Esophagus (tissue), 2 donors: ENCODE data around the gene TTC39A. TPM values are rescaled to one million over a fixed set of nuclear protein-coding genes. Genes with fewer than 3 reads are reported as not detected.
A peak's percentile ranks its signal among the peaks of the same experiment; 100 is the strongest.

ENCODE experiments used
- H3K27ac ChIP-seq, 2 donors: one replicate each; pipeline ENCODE4 v1.5.1; 2013; ENCODE audit warnings: low read depth in 2 of 2, mild to moderate bottlenecking in 2 of 2, inconsistent platforms in 1 of 2, low read length in 1 of 2, moderate library complexity in 1 of 2
- H3K27me3 ChIP-seq, 2 donors: one replicate each; pipeline ENCODE4 v1.6.1; 2013; ENCODE audit warnings: low read length in 2 of 2, control low read depth in 1 of 2, mild to moderate bottlenecking in 1 of 2; ENCODE audit not compliant: insufficient read depth in 2 of 2, control insufficient read depth in 1 of 2
- H3K36me3 ChIP-seq, 2 donors: one replicate each; pipeline ENCODE4 v1.6.1; 2013; ENCODE audit warnings: low read length in 1 of 2; ENCODE audit not compliant: control insufficient read depth in 2 of 2, insufficient read depth in 2 of 2
- H3K4me1 ChIP-seq, 2 donors: one replicate each; pipeline ENCODE4 v1.6.1; 2013; ENCODE audit warnings: low read length in 1 of 2; ENCODE audit not compliant: control insufficient read depth in 2 of 2, insufficient read depth in 2 of 2
- H3K4me3 ChIP-seq, 2 donors: one replicate each; pipeline ENCODE4 v1.5.1; 2013; ENCODE audit warnings: low read length in 2 of 2, mild to moderate bottlenecking in 2 of 2, low read depth in 1 of 2, moderate library complexity in 1 of 2
- H3K9me3 ChIP-seq, 2 donors: one replicate each; pipeline ENCODE4 v1.6.1; 2013; ENCODE audit warnings: mild to moderate bottlenecking in 2 of 2, low read depth in 1 of 2, low read length in 1 of 2, moderate library complexity in 1 of 2; ENCODE audit not compliant: control insufficient read depth in 2 of 2, insufficient read depth in 1 of 2
- WGBS, 2 donors: extraction: QIAGEN DNeasy Blood & Tissue Kit; methylation state at CpG; one replicate each; pipeline ENCODE4 v1.1.7; 2013; 5-methylcytosine and 5-hydroxymethylcytosine counted together
- polyA plus RNA-seq, 2 donors: library from polyadenylated mRNA; stranded (reverse); fragments of 200-250 nt; gene quantifications; one replicate each; pipeline ENCODE4 v1.2.3, GENCODE V29; 2013
- donor health status: healthy with polysubstance abuse.
- donor health status: Bipolar disorder and iron deficiency.

The TTC39A gene
- polyA plus RNA-seq, 2 donors: 11.1 to 20.6 TPM

- H3K9me3 ChIP-seq: no peaks in the 10 kb centered on the region
Measured at GRCh38 chr1:51317798-51318197, 12.6 kb downstream of the TTC39A start.

GRCh38 chr1:51316846-51317120, 13.6 kb downstream of the TTC39A start:
- Histone ChIP-seq H3K4me1 (peaks cover 0 to 24% of the 10 kb centered on the region in 2 donors), H3K9me3 (no peaks in the 10 kb centered on the region), H3K27me3 (no peaks in the 10 kb centered on the region), H3K27ac (no peak overlapping the region), H3K4me3 (no peak overlapping the region), H3K36me3 (peaks cover 0 to 3% of the 10 kb centered on the region in 2 donors)
- WGBS, 2 donors: 85 to 88% methylated on average over 4 of the region's 4 CpGs

More at GRCh38 chr1:51317798-51318197, 12.6 kb downstream of the TTC39A start:
- Histone ChIP-seq H3K27me3 (no peaks in the 10 kb centered on the region), H3K36me3 (peaks cover 0 to under 1% of the 10 kb centered on the region in 2 donors), H3K27ac (no peak overlapping the region), H3K4me1 (peaks cover 0 to 24% of the 10 kb centered on the region in 2 donors), H3K4me3 (no peak overlapping the region)
- WGBS, 2 donors: 93 to 95% methylated on average over 7 of the region's 7 CpGs

- H3K36me3 ChIP-seq: peaks cover 0 to 4% of the 10 kb centered on the region in 2 donors
- peak overlapping the region in 1 of 2 donors; percentile 99 for H3K27ac ChIP-seq
- 77 to 82% methylated on average over 9 of the region's 9 CpGs for WGBS, 2 donors
- H3K4me3 ChIP-seq: no peak overlapping the region
- no peaks in the 10 kb centered on the region for H3K27me3 ChIP-seq
- peaks cover 0 to 24% of the 10 kb centered on the region in 2 donors for H3K4me1 ChIP-seq
- H3K9me3 ChIP-seq: no peaks in the 10 kb centered on the region
Measured at GRCh38 chr1:51316113-51316845, 14.1 kb downstream of the TTC39A start.

- H3K4me1 ChIP-seq: peaks cover 0 to 24% of the 10 kb centered on the region in 2 donors
- WGBS, 2 donors: 23 to 35% methylated on average over 3 of the region's 3 CpGs
Measured at GRCh38 chr1:51314974-51315373, 15.4 kb downstream of the TTC39A start.

DNA sequence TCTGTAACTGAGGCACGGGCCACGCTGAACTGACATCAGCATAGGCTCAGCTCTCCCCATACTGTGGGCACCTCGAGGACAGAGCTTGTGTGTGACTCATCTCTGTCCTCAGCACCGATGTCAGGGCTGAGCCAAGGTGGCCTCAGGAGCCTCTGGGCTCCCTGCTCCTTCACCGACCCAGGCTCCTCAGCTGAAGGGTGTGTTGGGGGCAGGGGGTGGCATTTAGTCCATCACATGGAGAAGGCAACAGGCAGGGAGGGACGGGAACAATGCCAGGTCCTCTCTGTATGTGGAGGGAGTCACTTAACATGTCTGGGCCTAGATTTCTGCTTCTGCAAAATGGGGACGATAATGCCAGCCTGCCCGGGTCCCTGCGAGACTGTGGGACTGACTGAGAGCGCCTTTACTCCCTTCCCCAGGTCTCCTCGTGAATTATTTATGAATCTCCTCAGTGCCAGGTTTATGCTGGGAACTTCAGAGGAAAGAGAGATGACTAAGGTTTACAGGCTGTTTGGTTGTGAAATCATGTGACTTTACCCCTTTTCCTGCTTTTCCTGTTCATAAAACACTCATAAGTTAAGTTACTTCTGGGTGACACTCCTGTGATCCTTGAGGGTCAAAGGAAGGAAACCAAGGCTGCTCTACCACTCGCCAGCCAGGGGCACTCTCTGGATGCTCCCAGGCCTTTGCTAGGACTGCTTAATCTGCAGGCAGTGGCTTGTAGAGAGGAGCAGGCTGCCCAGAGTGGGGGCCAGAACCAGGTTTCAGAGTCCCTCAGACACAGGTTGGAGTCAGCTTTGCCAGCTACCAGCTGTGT, 16.2 kb downstream of the TTC39A start:
- Histone ChIP-seq H3K27ac (peak overlapping the region; percentile 92 to 99), H3K4me3 (no peak overlapping the region)
- 39 to 42% methylated on average over 12 of the region's 12 CpGs for WGBS, 2 donors

More at GRCh38 chr1:51314974-51315373, 15.4 kb downstream of the TTC39A start:
- H3K4me3 ChIP-seq: no peak overlapping the region
- H3K27me3 ChIP-seq: no peaks in the 10 kb centered on the region
- no peaks in the 10 kb centered on the region for H3K9me3 ChIP-seq
- H3K27ac ChIP-seq: peak overlapping the region; percentile 92 to 99
- H3K36me3 ChIP-seq: peaks cover 0 to 7% of the 10 kb centered on the region in 2 donors

DNA sequence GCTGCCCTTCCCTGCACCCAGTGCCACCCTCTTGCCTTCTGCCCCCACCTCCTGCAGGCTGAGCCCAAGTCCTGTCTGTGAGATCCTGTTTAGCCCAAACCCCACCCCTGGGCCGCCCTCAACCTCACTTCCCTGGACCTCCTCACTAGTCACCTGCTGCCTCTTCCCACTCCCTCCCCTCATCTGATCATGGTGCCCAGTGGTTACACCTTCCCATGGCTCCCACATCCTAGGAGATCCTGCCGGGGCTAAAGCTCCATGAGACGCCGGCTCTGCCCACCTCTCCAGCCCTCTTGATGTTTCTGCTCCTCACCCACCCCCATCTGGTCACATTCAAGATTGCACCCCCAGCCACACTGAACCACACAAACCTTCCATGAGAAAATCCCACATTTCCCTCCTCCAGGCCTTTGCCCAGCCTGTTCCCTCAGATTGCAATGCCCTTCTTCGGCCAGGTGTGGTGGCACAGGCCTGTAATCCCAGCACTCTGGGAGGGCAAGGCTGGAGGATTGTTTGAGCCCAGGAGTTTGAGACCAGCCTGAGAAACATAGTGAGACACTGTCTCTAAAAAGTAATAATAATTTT, 17.0 kb downstream of the TTC39A start:
- peaks cover 0 to 24% of the 10 kb centered on the region in 2 donors for H3K4me1 ChIP-seq
- H3K36me3 ChIP-seq: peaks cover 0 to 9% of the 10 kb centered on the region in 2 donors
- no peaks in the 10 kb centered on the region for H3K9me3 ChIP-seq
- H3K27ac ChIP-seq: peak overlapping the region; percentile 92 to 99
- 90 to 93% methylated on average over 5 of the region's 5 CpGs for WGBS, 2 donors
- no peaks in the 10 kb centered on the region for H3K27me3 ChIP-seq
- no peak overlapping the region for H3K4me3 ChIP-seq

More for the DNA sequence above, 16.2 kb downstream of the TTC39A start:
- H3K4me1 ChIP-seq: peaks cover 0 to 24% of the 10 kb centered on the region in 2 donors
- peaks cover 0 to 7% of the 10 kb centered on the region in 2 donors for H3K36me3 ChIP-seq
- H3K9me3 ChIP-seq: no peaks in the 10 kb centered on the region
- H3K27me3 ChIP-seq: no peaks in the 10 kb centered on the region

DNA sequence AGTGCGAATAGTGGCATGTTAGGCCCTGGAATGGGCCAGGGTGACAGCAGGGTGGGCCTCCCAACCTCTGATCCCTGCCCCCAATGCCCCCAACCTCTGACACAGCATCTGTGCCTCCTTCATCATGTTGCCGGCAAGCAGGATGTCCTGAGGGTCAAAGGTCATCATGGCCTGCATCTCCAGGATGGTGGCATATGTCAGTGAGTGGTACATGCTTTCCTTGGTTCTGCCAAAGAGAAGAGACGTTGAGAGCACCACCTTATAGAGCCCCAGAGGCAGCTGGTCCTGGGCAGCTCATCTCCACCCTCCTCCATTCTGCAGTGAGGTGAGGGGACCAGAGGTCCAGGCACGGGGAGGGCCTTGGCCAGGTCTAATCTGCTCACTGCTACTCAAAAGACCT, 17.6 kb downstream of the TTC39A start:
- 82 to 86% methylated on average over 4 of the region's 4 CpGs for WGBS, 2 donors
- H3K27ac ChIP-seq: no peak overlapping the region

DNA sequence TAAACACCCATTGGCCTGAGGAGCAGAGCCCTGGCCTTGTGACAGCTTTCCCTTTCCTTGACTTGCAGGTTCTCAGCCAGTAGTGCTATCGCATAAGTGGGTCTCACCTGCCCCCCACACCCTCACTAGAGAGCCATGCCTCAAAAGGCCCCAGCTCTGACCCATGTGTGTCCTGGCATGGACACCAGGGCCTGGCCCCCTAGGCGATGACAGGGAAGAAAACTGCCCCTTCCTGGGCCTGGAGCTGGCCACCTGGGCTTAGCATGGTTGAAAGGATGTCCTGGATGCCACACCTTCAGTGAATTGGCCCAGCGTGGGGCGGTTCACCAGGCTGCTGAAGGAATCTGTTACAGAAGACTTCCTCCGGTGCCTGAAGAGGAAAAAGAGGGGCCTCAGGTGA, 18.5 kb downstream of the TTC39A start:
- WGBS, 2 donors: 94% methylated on average over 5 of the region's 5 CpGs

More for the DNA sequence above, 17.6 kb downstream of the TTC39A start:
- Histone ChIP-seq H3K27me3 (no peaks in the 10 kb centered on the region), H3K4me3 (no peak overlapping the region), H3K9me3 (no peaks in the 10 kb centered on the region), H3K36me3 (peaks cover 0 to 9% of the 10 kb centered on the region in 2 donors), H3K4me1 (peaks cover 0 to 24% of the 10 kb centered on the region in 2 donors)

GRCh38 chr1:51310871-51311613, 19.3 kb downstream of the TTC39A start:
- no peak overlapping the region for H3K4me3 ChIP-seq
- WGBS, 2 donors: 73% methylated on average over 15 of the region's 15 CpGs
- peaks cover 0 to 21% of the 10 kb centered on the region in 2 donors for H3K4me1 ChIP-seq
- peaks cover 0 to 9% of the 10 kb centered on the region in 2 donors for H3K36me3 ChIP-seq
- H3K27ac ChIP-seq: no peak overlapping the region
- H3K9me3 ChIP-seq: no peaks in the 10 kb centered on the region
- H3K27me3 ChIP-seq: no peaks in the 10 kb centered on the region

More for the DNA sequence above, 18.5 kb downstream of the TTC39A start:
- Histone ChIP-seq H3K4me1 (peaks cover 0 to 24% of the 10 kb centered on the region in 2 donors), H3K27ac (no peak overlapping the region), H3K9me3 (no peaks in the 10 kb centered on the region), H3K27me3 (no peaks in the 10 kb centered on the region), H3K36me3 (peaks cover 0 to 9% of the 10 kb centered on the region in 2 donors), H3K4me3 (no peak overlapping the region)
